BJ (cell line): ENCODE measurements around the gene NUDT7. TPM values are rescaled to one million over a fixed set of nuclear protein-coding genes. Genes with fewer than 3 reads are reported as not detected.

Source experiments
- CTCF ChIA-PET: fragments of 350-600 bp; formaldehyde crosslinking; extraction: SDS; loops from one replicate; lab custom pipeline; 2021; ENCODE audit warnings: antibody characterized with exemption, inconsistent platforms; lab: Yijun Ruan, JAX
- POLR2A ChIA-PET: fragments of 300-600 bp; sonication (Branson Sonifier 250); formaldehyde crosslinking; extraction: SDS; loops from one replicate; lab custom pipeline; 2021; ENCODE audit warnings: antibody characterized with exemption; lab: Charles Lee
- DNase-seq: peaks from one replicate; pipeline ENCODE4 v3.0.0-alpha.2; 2011; ENCODE audit warnings: low read depth
- H3K27me3 ChIP-seq: 2 replicates; pipeline ENCODE4 v1.6.0; 2011; ENCODE audit warnings: low read length; ENCODE audit not compliant: control insufficient read depth, insufficient read depth
- H3K36me3 ChIP-seq: 2 replicates; pipeline ENCODE4 v1.5.1; 2011; ENCODE audit warnings: low read length; ENCODE audit not compliant: control insufficient read depth, insufficient read depth
- H3K4me3 ChIP-seq: 2 replicates; pipeline ENCODE4 v1.5.1; 2011; ENCODE audit warnings: low read depth, mild to moderate bottlenecking, control low read depth, low read length
- CTCF ChIP-seq: IDR thresholded peaks from 2 replicates; pipeline ENCODE4 v1.5.1; 2011; ENCODE audit warnings: low read depth, mild to moderate bottlenecking, control low read depth, inconsistent platforms, low read length, moderate library complexity; ENCODE audit not compliant: insufficient read depth
- polyA plus RNA-seq: library from polyadenylated mRNA; depleted of rRNA; stranded (reverse); fragments of >200 nt; gene quantifications from 2 replicates; pipeline ENCODE4 v1.2.3, GENCODE V29; 2011

The NUDT7 gene
- polyA plus RNA-seq, 1 experiment = 3.9 TPM

GRCh38 chr16:77787452-77787851 is 65.1 kb downstream of the NUDT7 start:
- CTCF ChIA-PET = no interaction called here
- no peak for TF ChIP-seq CTCF
- no peak for DNase-seq

DNA sequence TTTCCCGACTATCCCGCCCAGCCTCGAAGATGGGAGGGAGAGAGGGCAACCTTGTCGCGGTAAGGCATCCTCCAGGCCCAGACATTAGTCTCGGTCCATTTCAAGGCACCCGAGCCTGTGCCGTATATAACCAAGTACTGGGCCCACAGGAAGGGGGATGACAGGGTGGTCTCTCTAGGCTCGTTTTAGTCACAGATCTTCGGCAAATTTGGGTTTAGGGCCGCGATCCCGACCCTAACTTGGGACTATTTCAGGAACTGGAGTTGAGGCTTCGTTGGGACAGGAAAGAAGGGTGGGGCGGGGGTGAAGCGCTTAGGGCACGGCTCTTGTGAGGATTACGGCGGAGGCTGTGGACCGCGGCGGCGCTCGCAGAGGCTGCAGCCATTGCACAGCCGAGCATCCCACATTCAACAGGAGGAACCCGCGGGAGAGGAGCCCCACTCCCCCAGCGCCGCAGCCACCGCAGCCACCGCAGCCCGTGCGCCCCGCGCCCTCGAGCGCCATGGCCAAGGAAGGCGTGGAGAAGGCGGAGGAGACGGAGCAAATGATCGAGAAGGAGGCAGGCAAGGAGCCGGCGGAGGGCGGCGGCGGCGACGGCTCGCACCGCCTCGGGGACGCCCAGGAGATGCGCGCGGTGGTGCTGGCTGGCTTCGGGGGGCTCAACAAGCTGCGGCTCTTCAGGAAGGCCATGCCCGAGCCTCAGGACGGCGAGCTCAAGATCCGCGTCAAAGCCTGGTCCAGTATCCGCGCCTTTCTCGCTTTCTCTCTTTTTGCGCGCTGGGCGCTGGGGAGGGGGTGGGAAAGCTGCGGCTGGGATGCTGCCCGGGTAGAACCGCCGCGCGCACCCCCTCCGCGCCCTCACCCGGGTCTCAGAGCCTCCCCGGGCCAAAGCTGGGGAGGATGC is 66.1 kb downstream of the NUDT7 start, which contains the start of gene VAT1L:
Gene VAT1L (plus strand): TSS at position 384 of the 904 bp plus-strand sequence. CDS start 119 bp downstream, at position 503.
- peaks cover 5% of the 10 kb centered on the region; the same call in 1 of the 2 replicates for H3K27me3 ChIP-seq
- ChIA-PET CTCF (no interaction called here), POLR2A (no interaction called here)
- no peaks in the 10 kb centered on the region for H3K36me3 ChIP-seq
- TF ChIP-seq CTCF = no peak
- no peak for DNase-seq
- H3K4me3 ChIP-seq = peak within 1 kb of the TSS; percentile 53

More at GRCh38 chr16:77787452-77787851, 65.1 kb downstream of the NUDT7 start:
- H3K4me3 ChIP-seq = no peak overlapping the region
- no peaks in the 10 kb centered on the region for H3K36me3 ChIP-seq
- POLR2A ChIA-PET = no interaction called here
- peaks cover 5% of the 10 kb centered on the region; the same call in 1 of the 2 replicates for H3K27me3 ChIP-seq

DNA sequence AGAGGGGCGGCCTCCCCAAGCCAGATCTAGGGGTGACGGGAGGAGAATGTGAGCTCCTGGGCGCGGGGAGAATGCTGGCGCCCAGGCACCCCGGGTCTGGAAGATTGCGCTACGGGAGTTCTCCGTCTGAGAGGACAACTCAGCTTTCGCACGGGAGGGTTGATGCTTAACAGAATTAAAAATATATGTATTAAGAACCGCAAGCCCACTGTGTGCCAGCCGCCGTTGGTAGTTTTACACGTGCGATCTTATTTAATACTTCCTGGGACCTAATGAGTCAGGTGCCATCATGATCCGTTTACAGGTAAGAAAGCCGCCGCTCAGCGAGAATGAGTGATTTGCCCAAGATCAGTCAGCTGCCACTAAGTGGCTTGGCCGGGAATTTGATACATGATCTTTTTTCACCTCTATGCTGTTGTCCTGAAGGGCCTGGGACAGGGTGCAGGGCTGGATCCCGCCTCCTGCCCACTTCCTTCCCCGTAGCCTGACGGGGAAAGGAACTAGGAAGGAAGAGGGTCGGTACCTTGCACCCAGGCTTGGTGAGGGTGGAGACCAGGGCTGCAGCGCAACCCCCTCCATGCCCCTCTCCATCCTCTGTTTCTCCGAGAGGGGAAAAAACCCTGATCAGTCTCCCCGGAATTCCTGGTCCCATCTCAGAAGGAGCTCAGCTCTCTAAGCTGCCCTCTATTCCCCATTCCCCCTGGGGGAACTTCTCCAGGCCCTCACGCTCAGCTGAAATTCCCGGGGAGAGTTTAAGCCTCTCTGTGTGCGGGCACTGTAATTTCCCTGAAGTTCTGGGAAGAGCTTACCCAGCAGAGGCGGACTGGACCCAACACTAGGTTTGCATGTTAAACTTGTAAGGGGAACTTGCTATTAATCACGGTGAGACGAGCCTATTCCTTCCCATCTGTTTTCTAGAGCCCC is 67.0 kb downstream of the NUDT7 start:
- TF ChIP-seq CTCF = no peak
- H3K36me3 ChIP-seq = no peaks in the 10 kb centered on the region
- no peak for DNase-seq
- ChIA-PET CTCF (no interaction called here), POLR2A (interaction anchor here (0.6 kb wide), 1 partner anchor 44 kb away, joined by 4 read pairs; no protein-coding TSS in a partner anchor)
- peak overlapping the region; percentile 53 for H3K4me3 ChIP-seq
- H3K27me3 ChIP-seq = peaks cover 5% of the 10 kb centered on the region; the same call in 1 of the 2 replicates

GRCh38 chr16:77790009-77790372 is 67.7 kb downstream of the NUDT7 start:
- ChIA-PET POLR2A (interaction anchor here (0.6 kb wide), 1 partner anchor 44 kb away, joined by 4 read pairs; no protein-coding TSS in a partner anchor), CTCF (no interaction called here)
- Histone ChIP-seq H3K36me3 (no peaks in the 10 kb centered on the region), H3K27me3 (peaks cover 5% of the 10 kb centered on the region; the same call in 1 of the 2 replicates), H3K4me3 (no peak overlapping the region)
- TF ChIP-seq CTCF = no peak
- DNase-seq = no peak
